ENCODE data around the gene ZNF474. TPM values are rescaled to one million over a fixed set of nuclear protein-coding genes. Genes with fewer than 3 reads are reported as not detected.

ZNF474 gene
- total and polyA plus RNA-seq, 3 donors from 2014 or later: 3.7 to 16.4 (median 7.1) TPM

GRCh38 chr5:122105909-122106308, 23.4 kb upstream of the ZNF474 start:
- no peaks in the 10 kb centered on the region for H3K4me1 ChIP-seq
- WGBS, 2 donors: 90 to 92% methylated on average over 2 of the region's 2 CpGs
- intact Hi-C loops (cut with DNase I; ENCODE audit: low total_unique reads): no loop called here
- no peaks in the 10 kb centered on the region for H3K9me3 ChIP-seq
- no peaks in the 10 kb centered on the region for H3K27me3 ChIP-seq
- TF ChIP-seq CTCF (IDR thresholded peaks at IDR 0.05) (no peak), POLR2A (IDR thresholded peaks at IDR 0.05) (no peak)
- no peak overlapping the region for H3K27ac ChIP-seq
- no peaks in the 10 kb centered on the region for H3K36me3 ChIP-seq (ENCODE audit: low read depth, missing control alignments)
- no peak overlapping the region for H3K4me3 ChIP-seq
- no peak for DNase-seq

DNA sequence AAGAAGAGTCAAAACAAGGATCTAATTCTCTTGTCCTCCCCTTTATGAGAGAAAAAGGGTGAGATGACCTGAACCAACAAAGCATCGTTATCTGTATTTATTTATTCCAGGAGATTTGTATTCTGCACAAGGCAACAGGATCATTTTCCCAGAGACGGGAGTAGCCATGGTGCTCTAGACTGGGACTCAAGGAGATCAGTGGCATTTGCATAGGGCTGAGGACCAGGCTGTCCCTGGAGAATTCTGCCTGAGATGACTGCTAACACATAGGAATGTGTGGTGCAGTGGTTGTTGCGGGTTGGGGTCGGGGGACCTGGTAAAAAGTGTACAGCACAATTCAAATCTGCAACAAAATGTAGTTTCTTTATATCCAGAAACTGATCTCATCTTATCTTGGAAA, 22.3 kb upstream of the ZNF474 start:
- no peak overlapping the region for H3K27ac ChIP-seq
- WGBS, 2 donors: 84 to 96% methylated on average over 4 of the region's 4 CpGs
- TF ChIP-seq CTCF (IDR thresholded peaks at IDR 0.05) (no peak), POLR2A (IDR thresholded peaks at IDR 0.05) (no peak)
- DNase-seq: no peak
- H3K4me1 ChIP-seq: no peaks in the 10 kb centered on the region
- no peak overlapping the region for H3K4me3 ChIP-seq
- H3K36me3 ChIP-seq (ENCODE audit: low read depth, missing control alignments): no peaks in the 10 kb centered on the region
- intact Hi-C loops (cut with DNase I; ENCODE audit: low total_unique reads): no loop called here
- no peaks in the 10 kb centered on the region for H3K27me3 ChIP-seq
- no peaks in the 10 kb centered on the region for H3K9me3 ChIP-seq

GRCh38 chr5:122110987-122111386, 18.4 kb upstream of the ZNF474 start:
- no peaks in the 10 kb centered on the region for H3K4me1 ChIP-seq
- intact Hi-C loops (cut with DNase I; ENCODE audit: low total_unique reads): no loop called here
- no peaks in the 10 kb centered on the region for H3K9me3 ChIP-seq
- no peaks in the 10 kb centered on the region for H3K27me3 ChIP-seq
- no peaks in the 10 kb centered on the region for H3K36me3 ChIP-seq (ENCODE audit: low read depth, missing control alignments)
- no peak for TF ChIP-seq POLR2A (IDR thresholded peaks at IDR 0.05)
- TF ChIP-seq CTCF (IDR thresholded peaks at IDR 0.05): no peak
- DNase-seq: no peak
- no peak overlapping the region for H3K4me3 ChIP-seq
- WGBS, 2 donors: 53 to 60% methylated on average over 3 of the region's 3 CpGs
- no peak overlapping the region for H3K27ac ChIP-seq

DNA sequence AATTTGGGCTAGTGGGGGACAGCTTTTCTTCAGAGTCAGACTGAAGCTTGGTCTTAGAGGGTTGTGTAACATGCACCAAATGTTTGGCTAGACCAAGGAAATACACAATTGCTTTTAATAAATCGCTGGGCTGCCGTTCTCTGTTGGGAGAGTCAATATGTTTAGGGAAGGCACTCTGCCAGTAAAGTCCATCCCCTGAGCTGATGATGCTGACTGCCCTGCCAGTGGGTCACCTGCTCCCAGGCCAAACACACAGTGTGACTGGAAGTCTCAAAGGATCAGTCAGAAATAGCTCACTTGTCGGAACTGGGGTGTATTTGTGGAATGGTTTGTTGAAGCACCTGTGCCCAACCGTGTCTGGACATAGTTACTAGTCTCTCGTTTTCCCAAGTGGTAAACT, 17.9 kb upstream of the ZNF474 start:
- WGBS, 2 donors: 92 to 96% methylated on average over 5 of the region's 5 CpGs

More for the DNA sequence above, 17.9 kb upstream of the ZNF474 start:
- no peak overlapping the region for H3K4me3 ChIP-seq
- no peak for TF ChIP-seq POLR2A (IDR thresholded peaks at IDR 0.05)
- no peak for TF ChIP-seq CTCF (IDR thresholded peaks at IDR 0.05)
- no peaks in the 10 kb centered on the region for H3K27me3 ChIP-seq
- H3K4me1 ChIP-seq: no peaks in the 10 kb centered on the region
- H3K9me3 ChIP-seq: no peaks in the 10 kb centered on the region
- intact Hi-C loops (cut with DNase I; ENCODE audit: low total_unique reads): no loop called here
- no peak overlapping the region for H3K27ac ChIP-seq
- no peaks in the 10 kb centered on the region for H3K36me3 ChIP-seq (ENCODE audit: low read depth, missing control alignments)
- no peak for DNase-seq
